HG02981 (cell line): Measurements from ENCODE around the gene CMIP.

Experiments used
- ATAC-seq: cut with Tn5 transposase; IDR thresholded peaks from one replicate; pipeline ENCODE4 v1.9.1; 2021; ENCODE audit warnings: mild to moderate bottlenecking, moderate library complexity; ENCODE audit not compliant: unreplicated experiment

Gene CMIP

GRCh38 chr16:81708266-81709015 lies 263.8 kb downstream of the CMIP start:
- ATAC-seq = no peak

GRCh38 chr16:81709016-81709900 lies 264.6 kb downstream of the CMIP start:
- no peak for ATAC-seq

- no peak for ATAC-seq
Observed at GRCh38 chr16:81710044-81710443, 265.4 kb downstream of the CMIP start.

DNA sequence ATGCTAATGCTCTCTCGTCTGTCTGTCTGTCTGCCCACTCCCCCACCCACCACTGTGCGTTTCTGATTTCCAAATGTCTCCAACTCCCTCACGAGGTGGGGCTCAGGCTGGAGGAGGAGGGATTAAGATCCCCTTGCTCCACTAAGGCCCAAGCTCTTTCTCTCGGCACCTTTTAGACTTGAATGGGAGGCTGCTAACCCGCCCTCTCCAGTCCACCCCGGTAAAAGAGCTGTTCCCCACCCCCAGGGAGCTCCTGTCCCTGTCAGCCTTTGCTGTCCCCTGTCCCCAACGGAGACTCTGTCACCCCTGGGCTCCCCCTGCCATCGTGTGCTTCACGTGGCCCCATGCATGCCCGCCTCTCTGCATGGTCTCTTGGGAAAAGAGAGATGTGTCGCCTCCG lies 266.0 kb downstream of the CMIP start:
- ATAC-seq = no peak

DNA sequence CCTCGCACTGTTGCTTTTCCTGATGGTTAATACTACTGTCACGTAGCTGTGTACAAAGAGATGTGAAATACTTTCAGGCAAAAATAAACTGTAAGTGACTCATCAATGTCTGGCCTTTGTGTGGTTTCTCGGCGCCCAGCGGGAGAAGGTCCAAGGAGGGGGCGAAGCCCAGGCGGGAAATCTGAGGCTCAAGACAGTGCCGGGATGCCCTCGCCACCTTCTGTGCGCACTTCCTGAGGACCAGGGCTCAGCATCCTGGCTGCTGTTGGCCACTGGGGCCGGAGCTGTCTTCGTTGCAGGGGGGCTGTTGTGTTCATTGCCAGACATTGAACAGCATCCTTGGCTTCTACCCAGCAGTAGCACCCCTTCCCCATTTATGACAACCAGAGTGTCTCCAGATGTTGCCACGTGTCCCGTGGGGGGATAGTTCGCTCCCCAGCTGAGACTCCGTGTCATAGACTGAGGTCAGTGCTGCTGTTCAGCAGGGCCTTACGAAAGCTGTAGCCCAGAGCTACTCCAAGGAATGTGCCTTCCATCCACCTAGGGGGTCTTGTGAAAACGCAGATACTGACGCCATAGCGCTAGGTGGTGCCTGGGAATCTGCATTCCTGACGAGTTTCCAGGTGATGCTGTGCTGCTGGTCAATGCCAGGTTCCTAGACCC lies 267.2 kb downstream of the CMIP start:
- ATAC-seq = no peak

GRCh38 chr16:81712681-81713080 lies 268.1 kb downstream of the CMIP start:
- no peak for ATAC-seq

DNA sequence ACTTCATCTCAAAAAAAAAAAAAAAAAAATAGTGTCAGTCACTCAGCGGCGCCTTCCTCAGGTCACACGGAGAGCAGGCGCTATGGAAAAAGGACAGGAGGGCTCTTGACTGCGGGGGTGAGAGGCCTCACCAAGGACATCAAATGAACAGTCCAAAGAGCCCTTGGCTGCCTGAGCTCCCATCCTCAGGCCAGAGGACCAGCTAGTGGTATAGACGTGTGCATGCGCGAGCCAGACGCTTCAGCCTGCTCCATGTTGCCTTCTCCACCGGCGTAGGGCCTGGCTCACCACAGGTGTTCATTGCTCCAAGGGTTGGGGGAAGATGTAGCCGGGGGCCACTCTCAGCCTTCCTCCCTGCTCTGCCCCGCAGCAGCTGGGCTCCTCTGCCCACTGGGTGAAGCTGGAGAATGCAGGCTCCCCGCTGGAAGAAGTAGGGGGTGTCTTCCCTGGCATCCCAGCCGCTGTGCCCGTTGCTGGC lies 268.7 kb downstream of the CMIP start:
- ATAC-seq = no peak

DNA sequence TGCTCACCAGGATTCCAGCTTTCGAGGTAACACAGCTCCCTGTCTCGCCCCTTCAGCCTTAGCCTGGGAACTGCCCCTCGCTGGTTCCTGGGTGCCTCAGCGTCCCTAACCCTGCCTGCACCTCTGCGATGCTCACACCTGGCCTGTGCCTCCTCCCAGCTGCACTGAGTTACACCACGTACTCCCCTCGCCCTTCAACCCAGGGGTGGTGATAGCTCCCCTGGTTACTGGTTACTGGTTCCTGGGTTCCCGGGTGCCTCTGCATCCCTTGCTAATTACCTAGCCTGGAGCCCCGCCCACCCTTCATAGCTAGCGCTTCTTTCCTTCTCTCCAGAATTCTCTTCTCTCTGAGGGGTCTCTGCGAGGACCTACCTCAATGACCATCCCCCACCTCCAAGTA lies 269.2 kb downstream of the CMIP start:
- ATAC-seq = no peak

DNA sequence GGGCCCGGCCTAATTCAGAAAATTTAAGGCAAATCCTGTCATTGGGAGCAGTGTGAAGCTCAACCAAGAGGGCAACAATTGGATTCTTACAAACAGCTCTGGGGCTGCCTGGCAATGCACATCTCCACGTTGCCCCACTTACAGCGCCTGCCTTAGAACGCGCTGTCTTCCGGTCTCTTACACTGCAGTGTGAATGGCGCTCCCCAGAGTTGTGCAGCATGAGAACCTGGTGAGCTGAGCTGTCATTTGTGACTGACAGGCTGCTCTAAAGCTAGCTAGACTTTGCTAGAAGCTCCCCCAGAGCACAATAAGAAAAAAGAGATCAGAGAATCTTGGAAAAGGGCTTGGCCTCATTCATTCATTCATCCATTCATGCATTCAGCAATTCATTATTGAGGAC lies 270.0 kb downstream of the CMIP start:
- ATAC-seq = no peak

- peak; percentile 46 for ATAC-seq
Observed at GRCh38 chr16:81715358-81716196, 271.0 kb downstream of the CMIP start.

GRCh38 chr16:81716478-81717225 lies 272.0 kb downstream of the CMIP start:
- peak; percentile 76 for ATAC-seq

GRCh38 chr16:81717662-81718189 lies 273.1 kb downstream of the CMIP start:
- ATAC-seq = no peak

- no peak for ATAC-seq
Observed at GRCh38 chr16:81718637-81719036, 274.0 kb downstream of the CMIP start.

- no peak for ATAC-seq
Observed at GRCh38 chr16:81719993-81720392, 275.4 kb downstream of the CMIP start.

GRCh38 chr16:81720973-81721906 lies 276.6 kb downstream of the CMIP start:
- ATAC-seq = no peak

DNA sequence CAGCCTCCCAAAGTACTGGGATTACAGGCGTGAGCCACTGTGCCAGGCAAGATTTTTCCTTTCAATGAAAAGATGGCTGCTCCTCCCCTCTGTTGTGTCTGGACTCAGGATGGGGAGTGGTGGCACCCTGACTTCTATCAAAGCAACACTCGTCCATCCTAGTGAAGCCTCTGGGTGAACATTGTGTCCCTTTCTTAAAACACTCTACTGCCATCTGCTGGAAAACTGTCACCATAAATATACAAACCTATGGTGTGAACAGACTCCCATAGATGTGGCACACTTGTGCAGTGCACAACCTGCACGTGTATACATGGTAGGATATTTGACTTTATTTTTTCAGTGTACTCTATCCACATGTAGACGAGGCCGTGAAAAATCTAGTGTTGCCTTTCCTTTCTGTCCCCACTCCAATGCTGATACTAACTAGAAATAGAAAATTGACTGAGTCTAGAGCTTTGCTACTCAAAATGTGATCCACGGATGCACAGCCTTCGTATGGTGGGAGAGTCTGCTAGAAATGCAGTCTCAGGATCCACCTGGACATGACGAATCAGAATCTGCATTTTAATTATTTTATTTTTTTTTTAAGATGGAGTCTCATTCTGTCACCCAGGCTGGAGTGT lies 278.6 kb downstream of the CMIP start:
- peak; percentile 77 for ATAC-seq

DNA sequence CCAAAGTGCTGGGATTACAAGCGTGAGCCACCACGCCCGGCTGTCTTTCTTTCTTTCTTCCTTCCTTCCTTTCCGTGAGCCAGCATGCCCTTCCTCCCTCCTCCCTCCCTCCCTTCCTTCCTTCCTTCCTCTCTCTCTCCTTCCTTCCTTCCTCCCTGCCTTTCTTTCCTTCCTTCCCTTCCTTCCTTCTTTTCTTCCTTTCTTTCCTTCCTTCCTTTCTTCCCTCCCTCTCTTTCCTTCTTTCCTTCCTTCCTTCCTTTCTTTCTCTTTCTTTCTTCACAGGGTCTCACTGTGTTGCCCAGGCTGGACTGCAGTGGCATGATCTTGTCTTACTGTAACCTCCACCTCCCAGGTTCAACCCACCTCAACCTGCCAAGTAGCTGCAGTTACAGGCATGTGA lies 283.8 kb downstream of the CMIP start:
- ATAC-seq = no peak

GRCh38 chr16:81729451-81729850 lies 284.8 kb downstream of the CMIP start:
- no peak for ATAC-seq
